GM10847 (cell line): ENCODE data around the gene DBP.

ENCODE experiments used
- POLR2A ChIP-seq: IDR thresholded peaks from 2 replicates; pipeline ENCODE4 v1.6.1; 2011; ENCODE audit not compliant: insufficient read length; ENCODE audit errors: extremely low read depth

The DBP gene, protein sequence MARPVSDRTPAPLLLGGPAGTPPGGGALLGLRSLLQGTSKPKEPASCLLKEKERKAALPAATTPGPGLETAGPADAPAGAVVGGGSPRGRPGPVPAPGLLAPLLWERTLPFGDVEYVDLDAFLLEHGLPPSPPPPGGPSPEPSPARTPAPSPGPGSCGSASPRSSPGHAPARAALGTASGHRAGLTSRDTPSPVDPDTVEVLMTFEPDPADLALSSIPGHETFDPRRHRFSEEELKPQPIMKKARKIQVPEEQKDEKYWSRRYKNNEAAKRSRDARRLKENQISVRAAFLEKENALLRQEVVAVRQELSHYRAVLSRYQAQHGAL

DNA sequence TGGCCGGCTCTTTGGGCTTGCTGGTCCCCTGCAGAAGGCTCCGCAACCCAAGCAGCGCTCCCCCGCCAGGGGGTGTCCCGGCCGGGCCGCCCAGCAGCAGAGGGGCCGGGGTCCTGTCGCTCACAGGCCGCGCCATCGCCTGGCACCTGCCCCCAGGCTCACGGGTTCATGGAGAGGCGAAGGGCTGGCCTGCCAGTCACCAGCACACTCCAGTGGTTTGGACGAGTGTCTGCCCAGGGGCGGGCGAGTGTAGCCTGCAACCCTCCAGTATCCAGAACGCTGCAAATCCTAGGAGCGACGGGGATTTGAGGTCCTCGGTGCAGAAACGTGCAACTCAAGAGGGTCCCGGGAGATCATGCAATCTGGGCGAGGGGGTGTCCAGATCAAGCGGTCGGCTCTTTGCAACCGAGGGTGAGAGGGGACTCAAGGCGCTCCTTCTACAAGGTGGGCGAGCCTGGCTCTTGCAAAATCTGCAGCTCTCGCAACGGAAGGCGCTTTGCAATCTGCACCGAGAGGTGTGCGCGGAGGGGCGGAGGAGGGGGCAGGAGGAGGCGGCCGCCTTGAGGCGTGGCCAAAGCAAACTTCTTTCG is at the start of gene DBP:
Gene DBP, minus strand, starts transcription at position 521 of the 590 bp plus-strand sequence. Its CDS starts 385 bp downstream, at position 136.
- TF ChIP-seq POLR2A: no peak

DNA sequence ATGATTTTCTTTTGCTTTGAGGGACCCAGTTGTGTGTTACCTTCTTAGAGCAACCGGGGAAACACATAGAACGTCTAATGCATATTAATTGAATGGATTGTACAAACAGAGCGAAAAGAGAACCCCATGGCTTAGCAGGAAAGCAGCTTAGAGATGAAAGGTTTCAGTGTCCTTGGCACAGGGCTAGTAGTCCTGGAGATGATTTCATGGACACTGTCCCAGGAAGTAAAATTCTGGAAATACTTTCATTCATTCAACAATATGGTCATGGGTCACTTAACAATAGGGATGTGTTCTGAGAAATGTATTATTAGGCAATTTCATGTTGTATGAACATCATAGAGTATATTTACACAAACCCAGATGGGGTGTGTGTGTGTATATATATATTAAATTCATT is 48.9 kb upstream of the DBP start:
- TF ChIP-seq POLR2A: no peak

DNA sequence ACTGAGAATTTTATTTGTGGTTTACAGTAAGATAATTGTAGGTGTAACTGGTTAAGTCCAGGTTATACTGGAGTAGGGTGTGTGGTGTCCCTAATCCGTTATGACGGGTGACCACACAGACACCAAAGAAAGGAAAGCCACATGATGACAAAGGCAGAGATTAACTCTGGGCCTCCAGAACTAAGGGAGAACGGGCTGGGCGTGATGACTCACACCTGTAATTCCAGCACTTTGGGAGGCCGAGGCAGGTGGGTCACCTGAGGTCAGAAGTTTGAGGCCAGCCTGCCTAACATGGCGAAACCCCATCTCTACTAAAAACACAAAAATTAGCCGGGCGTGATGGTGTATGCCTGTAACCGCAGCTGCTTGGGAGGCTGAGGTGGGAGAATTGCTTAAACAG is 48.4 kb upstream of the DBP start:
- TF ChIP-seq POLR2A: no peak

DNA sequence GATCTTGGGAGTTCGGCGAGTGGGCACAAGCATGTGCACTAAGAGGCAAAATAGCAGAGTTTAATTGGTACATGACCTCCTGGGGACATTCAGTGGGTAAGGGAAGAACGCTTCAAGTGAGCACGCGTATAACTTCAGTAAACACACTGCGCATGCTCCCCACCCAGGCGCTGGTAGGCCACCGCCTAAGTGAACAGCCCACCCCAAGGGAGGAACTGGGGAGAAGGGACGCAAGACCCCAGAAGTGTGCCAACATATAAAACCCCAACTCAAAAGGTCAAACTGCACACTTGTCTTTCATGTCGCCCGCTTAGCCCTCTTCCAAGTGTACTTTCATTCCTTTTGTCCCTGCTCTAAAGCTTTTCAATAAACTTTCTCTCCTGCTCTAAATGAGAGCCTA is 46.2 kb upstream of the DBP start:
- TF ChIP-seq POLR2A: no peak

DNA sequence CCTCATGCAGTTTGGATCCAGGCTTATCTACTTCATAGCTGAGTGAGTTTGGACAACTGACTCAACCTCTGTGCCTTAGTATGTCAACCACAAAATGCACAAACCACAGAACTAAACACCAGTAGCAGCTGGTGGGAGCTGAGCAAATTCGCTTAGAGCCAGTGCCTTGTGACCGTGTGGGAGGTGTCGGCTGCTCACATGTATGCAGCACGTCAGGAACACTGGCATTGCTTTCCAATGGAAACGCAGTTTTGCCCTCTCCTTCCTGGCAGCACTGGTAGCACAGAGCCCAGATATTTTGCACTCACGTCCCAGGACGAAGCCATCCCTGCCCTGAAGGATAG is 43.9 kb upstream of the DBP start:
- TF ChIP-seq POLR2A: no peak

DNA sequence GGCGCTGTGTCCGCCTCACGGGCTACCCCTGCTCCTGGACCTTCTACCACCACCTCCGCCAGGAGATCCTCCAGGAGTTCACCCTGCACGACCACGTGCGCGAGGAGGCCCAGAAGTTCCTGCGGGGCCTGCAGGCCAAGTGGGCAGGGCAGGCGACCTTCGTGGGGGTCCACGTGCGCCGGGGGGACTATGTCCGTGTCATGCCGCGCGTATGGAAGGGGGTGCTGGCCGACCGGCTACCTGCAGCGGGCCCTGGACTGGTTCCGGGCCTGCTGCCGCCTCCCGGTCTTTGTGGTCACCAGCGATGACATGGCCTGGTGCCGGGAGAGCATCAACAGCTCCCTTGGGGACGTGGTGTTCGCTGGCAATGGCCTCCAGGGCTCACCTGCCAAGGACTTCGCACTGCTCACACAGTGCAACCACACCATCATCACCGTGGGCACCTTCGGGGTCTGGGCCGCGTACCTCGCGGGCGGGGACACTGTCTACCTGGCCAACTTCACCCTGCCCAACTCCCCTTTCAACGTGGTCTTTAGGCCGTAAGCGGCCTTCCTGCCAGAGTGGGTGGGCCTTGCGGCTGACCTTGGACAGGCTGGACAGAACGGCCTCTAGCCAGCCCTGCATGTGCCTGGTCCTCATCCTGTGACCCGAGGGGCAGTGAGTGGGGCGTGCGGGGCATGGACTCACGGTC is 43.4 kb upstream of the DBP start:
- TF ChIP-seq POLR2A: no peak

DNA sequence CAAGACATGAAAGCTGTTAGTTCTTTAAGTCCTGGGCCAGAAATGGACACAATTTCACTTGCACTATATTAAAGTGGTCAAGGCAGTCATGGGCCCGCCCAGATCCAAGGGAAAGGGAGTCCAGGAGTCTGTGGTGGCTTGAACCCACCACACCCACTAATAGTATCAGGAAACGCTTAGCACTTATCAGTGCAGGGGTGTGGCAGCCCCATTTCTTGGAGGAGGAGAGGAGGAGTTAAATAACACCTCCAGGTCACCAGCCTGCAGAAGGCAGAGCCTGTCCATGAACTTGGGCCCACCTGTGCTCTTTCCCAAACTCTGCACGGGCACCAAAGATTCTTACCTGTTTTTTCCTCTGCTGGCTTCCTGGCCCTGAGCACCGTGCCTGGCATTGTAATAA is 41.0 kb upstream of the DBP start:
- no peak for TF ChIP-seq POLR2A

DNA sequence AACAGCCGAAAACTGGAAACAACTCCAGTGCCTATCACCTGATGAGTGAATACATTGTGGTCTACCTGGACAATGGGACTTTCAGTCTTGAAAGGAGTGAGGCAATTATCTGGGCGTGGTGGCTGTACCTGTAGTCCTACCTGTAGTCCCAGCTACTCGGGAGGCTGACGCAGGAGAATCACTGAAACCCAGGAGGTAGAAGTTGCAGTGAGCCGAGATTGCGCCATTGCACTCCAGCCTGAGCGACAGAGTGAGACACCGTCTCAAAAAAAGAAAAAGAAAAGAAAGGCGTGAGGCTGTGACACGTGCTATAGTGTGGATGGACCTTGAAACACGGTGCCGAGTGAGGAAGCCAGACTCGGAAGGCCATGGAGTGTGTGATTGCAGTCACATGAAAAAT is 39.7 kb upstream of the DBP start:
- no peak for TF ChIP-seq POLR2A

DNA sequence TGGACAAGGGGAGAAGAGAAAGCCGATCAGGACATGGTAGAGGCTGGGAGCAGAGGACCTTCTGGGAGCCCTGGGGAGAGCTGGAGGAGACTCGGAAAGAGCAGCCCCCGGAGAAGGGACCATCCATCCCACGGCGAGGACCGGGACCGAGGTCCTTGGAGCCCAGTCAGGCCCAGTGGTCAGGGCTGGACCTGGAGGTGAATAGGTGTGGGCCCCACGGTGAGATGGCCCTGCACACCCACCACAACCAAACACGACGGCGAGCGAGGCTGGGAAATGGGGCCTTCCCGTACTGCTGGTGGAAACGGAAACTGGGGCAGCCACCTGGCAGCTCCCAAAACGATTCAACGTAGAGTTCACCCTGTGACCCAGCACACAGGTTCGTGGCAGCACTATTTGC is 39.3 kb upstream of the DBP start:
- no peak for TF ChIP-seq POLR2A

DNA sequence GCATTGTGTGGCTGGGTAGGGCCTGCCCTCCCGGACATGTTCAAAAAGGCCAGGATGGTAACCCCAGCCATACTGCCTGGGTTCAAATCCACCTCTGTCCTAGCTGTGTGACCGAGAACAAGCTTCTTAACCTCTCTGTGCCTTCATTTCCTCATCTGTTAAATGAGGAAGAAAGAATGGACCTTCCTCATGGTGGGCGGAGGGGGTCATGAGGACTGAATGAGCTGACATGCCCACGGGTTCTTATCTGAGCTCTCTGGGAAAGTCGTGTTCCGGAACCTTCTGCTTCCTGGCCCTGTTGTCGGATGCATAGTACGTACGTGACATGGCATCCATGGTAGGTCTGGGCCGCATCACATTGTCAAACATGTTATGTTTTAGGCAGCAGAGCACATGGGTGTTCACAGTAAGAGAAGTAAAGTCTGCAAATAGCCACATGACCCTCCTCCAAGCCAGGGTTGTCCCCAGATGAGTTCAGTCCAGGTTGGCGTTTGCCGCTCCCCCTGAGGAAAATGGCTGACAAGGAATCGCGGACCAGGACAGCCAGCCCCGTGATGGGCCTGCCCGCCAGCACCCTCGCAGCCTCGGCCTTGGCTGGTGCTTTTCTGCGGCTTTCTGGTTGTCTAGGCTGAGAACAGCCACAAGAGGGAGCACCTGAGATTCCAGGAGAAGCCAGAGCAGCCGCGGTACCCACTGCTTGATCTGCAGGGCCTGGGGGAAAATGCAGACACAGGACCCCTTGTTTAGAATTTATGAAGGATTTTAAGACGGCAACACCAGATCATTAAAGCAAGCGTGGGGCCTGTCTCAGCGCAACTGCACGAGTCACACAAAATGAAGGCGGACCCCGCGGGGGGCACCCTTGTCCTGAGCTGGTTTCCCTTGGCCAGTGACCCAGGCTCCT is 38.0 kb upstream of the DBP start:
- no peak for TF ChIP-seq POLR2A

DNA sequence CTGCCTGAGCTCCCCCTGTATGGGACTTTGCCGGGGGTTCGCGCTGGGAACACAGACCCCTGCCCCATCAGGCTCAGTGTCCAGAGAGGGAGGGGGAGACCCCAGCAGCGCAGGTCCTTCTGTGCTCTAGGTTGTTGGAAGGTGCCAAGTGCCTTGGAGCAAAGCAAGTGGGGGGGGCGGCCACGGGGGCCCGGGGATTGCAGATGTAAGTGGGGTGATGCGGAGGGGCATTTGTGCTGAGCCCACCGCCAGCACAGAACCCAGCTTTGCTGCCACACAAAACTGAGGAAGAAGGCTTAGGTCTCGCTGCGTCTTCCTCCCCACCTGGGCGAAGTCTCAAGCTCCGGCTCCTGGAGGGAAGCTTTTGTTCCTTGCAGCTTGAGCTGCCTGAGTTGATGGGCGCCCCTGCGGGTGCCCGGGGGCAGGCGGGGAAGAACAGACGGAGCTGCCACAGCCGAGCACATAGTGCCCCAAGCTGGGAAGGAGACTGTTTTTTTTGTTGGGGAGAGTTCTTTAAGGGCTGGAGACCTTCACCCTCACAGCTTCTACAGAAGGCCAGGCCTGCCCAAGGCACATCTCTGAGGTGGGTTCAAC is 37.1 kb upstream of the DBP start:
- TF ChIP-seq POLR2A: no peak

DNA sequence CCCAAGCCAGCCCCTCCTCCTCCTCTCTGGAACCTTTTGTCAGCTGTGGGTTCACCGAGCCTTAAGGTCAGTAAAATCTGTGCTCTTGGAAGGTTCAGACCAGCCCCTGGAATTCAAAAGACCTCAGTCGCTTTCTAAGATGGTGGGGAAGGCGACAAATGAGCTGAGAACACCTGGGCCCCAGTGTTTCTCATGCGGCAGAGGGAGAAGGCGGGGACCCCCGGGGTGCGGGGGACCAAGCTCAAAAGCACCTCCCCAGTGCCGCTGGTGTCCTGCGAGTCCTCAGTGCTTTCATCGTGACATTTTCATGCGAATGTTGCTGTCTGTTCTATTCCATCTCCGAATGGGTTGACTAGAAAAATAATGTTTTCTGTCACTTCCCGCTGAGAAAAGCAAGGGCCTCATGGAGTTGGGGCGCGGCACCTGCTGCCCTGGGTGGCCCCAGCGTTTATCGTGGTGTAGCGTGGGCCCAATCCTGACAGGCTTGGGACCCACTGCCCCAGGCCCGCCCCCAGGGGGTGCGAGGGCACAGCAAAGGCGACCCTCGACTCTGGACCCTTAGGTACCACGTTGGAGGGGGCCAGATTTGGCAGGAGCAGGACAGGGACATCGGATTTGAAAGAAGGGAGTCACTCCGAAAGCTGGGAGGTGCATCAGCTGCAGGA is 36.4 kb upstream of the DBP start:
- TF ChIP-seq POLR2A: no peak

DNA sequence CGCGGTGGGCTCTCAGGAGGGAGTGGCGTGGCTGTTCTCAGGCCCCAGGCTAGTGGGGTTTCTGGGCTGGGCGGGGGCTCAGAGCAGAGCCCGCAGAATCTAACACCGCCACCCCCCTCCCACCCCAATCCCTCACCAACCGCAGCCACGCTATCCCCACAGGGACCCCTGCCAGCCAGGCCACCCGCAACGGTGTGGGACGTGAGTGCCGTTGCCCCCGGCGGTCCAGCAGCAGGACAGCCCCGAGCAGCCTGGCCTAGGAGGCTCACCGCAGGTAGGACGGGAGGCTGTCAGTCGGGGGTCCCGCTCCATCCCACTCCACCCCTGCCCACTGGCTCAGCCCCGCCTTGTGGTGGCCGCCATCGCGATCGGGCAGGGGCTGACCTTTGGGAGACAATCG is 35.8 kb upstream of the DBP start, which contains the start of gene NTN5:
Gene NTN5, minus strand, starts transcription at position 24 of the 400 bp plus-strand sequence. CDS start 2,031 bp downstream, outside the sequence.
- no peak for TF ChIP-seq POLR2A

DNA sequence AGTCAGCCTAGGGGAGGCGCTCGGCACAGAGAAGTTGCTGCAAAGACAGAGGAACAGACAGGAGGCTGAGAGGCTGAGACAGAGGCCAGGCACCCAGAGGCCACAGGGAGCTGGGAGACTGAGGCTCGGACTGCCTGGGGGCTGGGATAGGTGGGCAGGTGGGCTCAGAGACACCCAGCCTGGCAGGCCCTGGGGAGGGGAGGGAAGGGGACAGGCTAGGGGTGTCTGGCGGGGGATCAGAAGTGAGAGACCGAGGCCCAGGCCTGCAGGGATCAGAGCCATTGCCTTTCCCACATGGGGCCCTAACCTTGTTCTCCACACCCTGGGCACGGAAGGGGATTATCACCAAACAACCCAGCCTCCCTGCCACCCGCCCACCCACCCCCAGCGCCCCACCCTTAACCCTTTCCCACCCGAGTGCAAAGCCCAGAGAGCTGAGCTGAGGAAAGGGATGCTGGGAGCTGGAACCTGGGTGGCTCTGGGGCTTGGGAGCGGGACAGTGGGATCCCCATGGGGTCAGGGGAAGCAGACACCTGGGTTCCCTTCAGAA is 34.3 kb upstream of the DBP start:
- TF ChIP-seq POLR2A: no peak
